ENCODE measurements around the gene P2RY1.
"Not testable (repeated sequence)": the region's sequence is repeated elsewhere in the genome, so short reads cannot be mapped to it uniquely, and the experiment has no call there.

The P2RY1 gene

DNA sequence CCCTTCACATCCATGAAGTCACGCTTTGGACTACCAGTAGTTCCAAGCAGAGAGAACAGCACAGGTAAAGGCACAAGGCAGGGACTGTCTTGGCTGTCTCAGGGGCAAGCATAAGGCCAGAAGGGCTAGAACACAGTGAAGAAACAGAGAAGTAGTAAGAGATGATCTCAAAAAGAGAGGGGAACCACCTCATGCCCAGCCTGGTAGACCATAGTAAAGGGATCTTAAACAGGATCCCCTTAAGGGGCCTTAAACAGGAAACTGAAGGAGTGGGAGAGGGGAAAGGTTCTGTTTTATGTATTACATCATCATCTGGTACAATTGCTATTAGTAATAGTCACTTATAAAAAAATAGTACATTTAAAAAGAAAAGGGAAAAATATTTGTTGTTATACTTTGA, 25.8 kb downstream of the P2RY1 start:
- no peak for TF ChIP-seq POLR2AphosphoS5 (IDR thresholded peaks at IDR 0.05; ENCODE audit: low read depth)
- TF ChIP-seq, protein P1, sequence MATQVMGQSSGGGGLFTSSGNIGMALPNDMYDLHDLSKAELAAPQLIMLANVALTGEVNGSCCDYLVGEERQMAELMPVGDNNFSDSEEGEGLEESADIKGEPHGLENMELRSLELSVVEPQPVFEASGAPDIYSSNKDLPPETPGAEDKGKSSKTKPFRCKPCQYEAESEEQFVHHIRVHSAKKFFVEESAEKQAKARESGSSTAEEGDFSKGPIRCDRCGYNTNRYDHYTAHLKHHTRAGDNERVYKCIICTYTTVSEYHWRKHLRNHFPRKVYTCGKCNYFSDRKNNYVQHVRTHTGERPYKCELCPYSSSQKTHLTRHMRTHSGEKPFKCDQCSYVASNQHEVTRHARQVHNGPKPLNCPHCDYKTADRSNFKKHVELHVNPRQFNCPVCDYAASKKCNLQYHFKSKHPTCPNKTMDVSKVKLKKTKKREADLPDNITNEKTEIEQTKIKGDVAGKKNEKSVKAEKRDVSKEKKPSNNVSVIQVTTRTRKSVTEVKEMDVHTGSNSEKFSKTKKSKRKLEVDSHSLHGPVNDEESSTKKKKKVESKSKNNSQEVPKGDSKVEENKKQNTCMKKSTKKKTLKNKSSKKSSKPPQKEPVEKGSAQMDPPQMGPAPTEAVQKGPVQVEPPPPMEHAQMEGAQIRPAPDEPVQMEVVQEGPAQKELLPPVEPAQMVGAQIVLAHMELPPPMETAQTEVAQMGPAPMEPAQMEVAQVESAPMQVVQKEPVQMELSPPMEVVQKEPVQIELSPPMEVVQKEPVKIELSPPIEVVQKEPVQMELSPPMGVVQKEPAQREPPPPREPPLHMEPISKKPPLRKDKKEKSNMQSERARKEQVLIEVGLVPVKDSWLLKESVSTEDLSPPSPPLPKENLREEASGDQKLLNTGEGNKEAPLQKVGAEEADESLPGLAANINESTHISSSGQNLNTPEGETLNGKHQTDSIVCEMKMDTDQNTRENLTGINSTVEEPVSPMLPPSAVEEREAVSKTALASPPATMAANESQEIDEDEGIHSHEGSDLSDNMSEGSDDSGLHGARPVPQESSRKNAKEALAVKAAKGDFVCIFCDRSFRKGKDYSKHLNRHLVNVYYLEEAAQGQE (IDR thresholded peaks at IDR 0.05; ENCODE audit: insufficient replicate concordance, low read depth), result no peak
- TF ChIP-seq, protein P2, sequence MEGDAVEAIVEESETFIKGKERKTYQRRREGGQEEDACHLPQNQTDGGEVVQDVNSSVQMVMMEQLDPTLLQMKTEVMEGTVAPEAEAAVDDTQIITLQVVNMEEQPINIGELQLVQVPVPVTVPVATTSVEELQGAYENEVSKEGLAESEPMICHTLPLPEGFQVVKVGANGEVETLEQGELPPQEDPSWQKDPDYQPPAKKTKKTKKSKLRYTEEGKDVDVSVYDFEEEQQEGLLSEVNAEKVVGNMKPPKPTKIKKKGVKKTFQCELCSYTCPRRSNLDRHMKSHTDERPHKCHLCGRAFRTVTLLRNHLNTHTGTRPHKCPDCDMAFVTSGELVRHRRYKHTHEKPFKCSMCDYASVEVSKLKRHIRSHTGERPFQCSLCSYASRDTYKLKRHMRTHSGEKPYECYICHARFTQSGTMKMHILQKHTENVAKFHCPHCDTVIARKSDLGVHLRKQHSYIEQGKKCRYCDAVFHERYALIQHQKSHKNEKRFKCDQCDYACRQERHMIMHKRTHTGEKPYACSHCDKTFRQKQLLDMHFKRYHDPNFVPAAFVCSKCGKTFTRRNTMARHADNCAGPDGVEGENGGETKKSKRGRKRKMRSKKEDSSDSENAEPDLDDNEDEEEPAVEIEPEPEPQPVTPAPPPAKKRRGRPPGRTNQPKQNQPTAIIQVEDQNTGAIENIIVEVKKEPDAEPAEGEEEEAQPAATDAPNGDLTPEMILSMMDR (IDR thresholded peaks at IDR 0.05; ENCODE audit: insufficient read depth, low read length), result no peak
- TF ChIP-seq SPI1 (IDR thresholded peaks at IDR 0.05; ENCODE audit: borderline replicate concordance, low read depth), result no peak
- no peak for TF ChIP-seq GABPA (IDR thresholded peaks at IDR 0.05; ENCODE audit: low read depth)
- Histone ChIP-seq H3K27me3 (ENCODE audit: insufficient read depth, poor library complexity, severe bottlenecking) (peaks cover 3% of the 10 kb centered on the region), H3K4me3 (replicated peaks; ENCODE audit: insufficient read depth, low read length) (no peak overlapping the region), H3K27ac (replicated peaks) (no peak overlapping the region)
- DNase-seq (ENCODE audit: low read depth in 1 of 2, low spot score in 1 of 2), result no peak

DNA sequence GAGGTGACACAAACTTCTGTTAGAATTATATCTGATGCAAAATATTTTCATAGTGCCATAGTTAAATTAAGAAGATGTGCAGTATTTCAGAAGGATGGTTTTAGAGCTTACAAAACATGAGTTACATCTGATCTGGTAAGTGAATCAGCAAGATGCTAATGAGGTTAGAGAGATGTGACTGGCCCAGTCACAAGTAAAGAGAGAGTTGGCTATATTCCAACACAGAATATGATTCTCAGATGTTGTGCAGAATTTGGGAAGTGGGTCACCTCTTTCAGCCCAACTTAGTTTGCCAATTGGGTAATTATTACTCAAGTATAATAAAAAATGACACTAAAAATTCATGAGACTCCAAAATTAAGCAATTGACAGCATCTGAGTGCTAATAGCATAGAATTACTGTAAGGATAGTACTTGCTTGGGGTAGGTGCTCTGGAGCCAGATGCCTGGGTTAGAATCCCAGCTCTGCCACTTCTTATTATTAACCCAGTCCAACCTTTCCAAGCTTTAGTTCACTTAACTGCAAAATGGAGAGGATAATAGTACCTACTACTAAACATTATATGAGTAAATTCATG, 30.8 kb downstream of the P2RY1 start:
- Histone ChIP-seq H3K4me3 (replicated peaks; ENCODE audit: insufficient read depth, low read length) (no peak overlapping the region), H3K27ac (replicated peaks) (no peak overlapping the region), H3K27me3 (ENCODE audit: insufficient read depth, poor library complexity, severe bottlenecking) (peaks cover 3% of the 10 kb centered on the region)
- DNase-seq (ENCODE audit: low read depth in 1 of 2, low spot score in 1 of 2), result no peak
- TF ChIP-seq, protein P1 (IDR thresholded peaks at IDR 0.05; ENCODE audit: insufficient replicate concordance, low read depth), result no peak
- no peak for TF ChIP-seq GABPA (IDR thresholded peaks at IDR 0.05; ENCODE audit: low read depth)
- no peak for TF ChIP-seq POLR2AphosphoS5 (IDR thresholded peaks at IDR 0.05; ENCODE audit: low read depth)
- TF ChIP-seq SPI1 (IDR thresholded peaks at IDR 0.05; ENCODE audit: borderline replicate concordance, low read depth), result no peak
- TF ChIP-seq, protein P2 (IDR thresholded peaks at IDR 0.05; ENCODE audit: insufficient read depth, low read length), result no peak

DNA sequence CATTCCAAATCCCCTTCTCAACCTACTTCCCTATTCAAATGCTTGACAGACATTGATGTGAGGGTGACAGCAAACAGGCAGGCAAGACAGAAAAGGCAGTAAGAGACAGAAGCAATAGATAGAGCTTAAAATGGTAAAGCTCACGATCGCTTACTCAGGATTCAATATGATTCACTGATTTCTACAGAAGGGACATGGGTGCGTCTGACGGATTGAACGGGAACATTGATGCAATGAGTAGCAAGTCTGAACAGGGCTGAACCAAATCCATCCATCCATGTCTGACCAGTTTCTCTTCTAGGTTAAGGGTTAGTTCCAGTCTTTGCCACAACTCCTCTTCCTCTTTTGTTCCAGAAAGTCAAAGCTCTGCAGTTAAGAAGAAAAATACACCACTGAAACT, 35.1 kb downstream of the P2RY1 start:
- TF ChIP-seq SPI1 (IDR thresholded peaks at IDR 0.05; ENCODE audit: borderline replicate concordance, low read depth) (peak; percentile 37; the same call in 1 of the 2 replicates), GABPA (IDR thresholded peaks at IDR 0.05; ENCODE audit: low read depth) (no peak)
- Histone ChIP-seq H3K4me3 (replicated peaks; ENCODE audit: insufficient read depth, low read length) (no peak overlapping the region), H3K27ac (replicated peaks) (no peak overlapping the region), H3K27me3 (ENCODE audit: insufficient read depth, poor library complexity, severe bottlenecking) (no peaks in the 10 kb centered on the region)
- no peak for DNase-seq (ENCODE audit: low read depth in 1 of 2, low spot score in 1 of 2)

DNA sequence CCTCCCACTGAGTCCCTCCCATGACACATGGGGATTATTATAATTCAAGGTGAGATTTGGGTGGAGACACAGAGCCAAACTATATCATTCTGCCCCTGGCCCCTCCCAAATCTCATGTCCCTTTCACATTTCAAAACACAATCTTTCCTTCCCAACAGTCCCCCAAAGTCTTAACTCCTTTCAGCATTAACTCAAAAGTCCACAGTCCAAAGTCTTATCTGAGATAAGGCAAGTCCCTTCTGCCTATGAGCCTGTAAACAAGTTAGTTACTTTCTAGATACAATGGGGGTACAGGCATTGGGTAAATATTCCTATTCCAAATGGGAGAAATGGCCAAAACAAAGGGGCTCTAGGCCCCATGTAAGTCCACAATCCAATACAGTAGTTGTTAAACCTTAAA, 38.4 kb downstream of the P2RY1 start:
- not testable (repeated sequence) for H3K27me3 ChIP-seq (ENCODE audit: insufficient read depth, poor library complexity, severe bottlenecking); DNase-seq (ENCODE audit: low read depth in 1 of 2, low spot score in 1 of 2); H3K27ac ChIP-seq (replicated peaks); H3K4me3 ChIP-seq (replicated peaks; ENCODE audit: insufficient read depth, low read length)

Data from HL-60 (cell line).